OCI-LY1 (cell line): Measurements from ENCODE around the gene PASK.

Experiments
- CTCF ChIP-seq: fragments of 200-600 bp; sonication (generic), shearing (Covaris generic); IDR thresholded peaks from 2 replicates; pipeline ENCODE4 v1.5.1; 2017; ENCODE audit warnings: mild to moderate bottlenecking, antibody characterized with exemption, low read length, moderate library complexity, mixed read lengths
- EZH2 ChIP-seq: fragments of 200-600 bp; sonication (generic), shearing (Covaris generic); IDR thresholded peaks from 2 replicates; pipeline ENCODE4 v1.8.0; 2017; ENCODE audit warnings: borderline replicate concordance, mixed run types, mild to moderate bottlenecking, antibody characterized with exemption, low read length, moderate library complexity, mixed read lengths

GRCh38 chr2:241087420-241088268, 61.6 kb downstream of the PASK start:
- TF ChIP-seq CTCF, result no peak
- TF ChIP-seq EZH2, result no peak
